Measurements from ENCODE around the gene PARD3. TPM values are rescaled to one million over a fixed set of nuclear protein-coding genes. Genes with fewer than 3 reads are reported as not detected.

PARD3 gene
- total RNA-seq, 1 experiment from 2014 or later, result not detected

DNA sequence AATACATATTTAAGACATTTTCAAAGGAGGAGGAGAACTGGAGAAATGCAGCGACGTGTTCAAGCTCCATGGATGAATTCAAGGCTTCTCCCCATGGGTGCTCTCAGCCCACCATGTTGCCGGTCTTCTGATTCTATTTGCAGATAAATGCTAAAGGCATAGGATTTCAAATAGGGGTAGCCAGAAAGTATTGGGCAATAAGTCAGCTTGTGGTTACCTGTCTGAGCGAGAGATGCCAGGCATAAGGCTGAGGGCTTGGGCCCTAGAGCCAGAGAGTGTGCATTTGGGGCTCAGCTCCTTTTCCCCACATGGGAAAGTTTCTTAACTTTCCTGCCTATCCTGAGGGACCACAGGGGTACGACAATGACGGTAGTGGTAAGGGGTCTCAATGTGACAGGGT is 180.0 kb downstream of the PARD3 start:
- Histone ChIP-seq H3K79me2 (ENCODE audit: low read length) (no peaks in the 10 kb centered on the region), H3K4me3 (ENCODE audit: low read length) (no peak overlapping the region), H3K4me1 (ENCODE audit: low read length) (no peaks in the 10 kb centered on the region), H3K36me3 (ENCODE audit: insufficient read depth, low read length) (no peaks in the 10 kb centered on the region), H3K9me3 (ENCODE audit: low read length) (no peaks in the 10 kb centered on the region), H3K4me2 (ENCODE audit: low read depth, low read length, poor library complexity, severe bottlenecking) (no peak overlapping the region), H3K27ac (ENCODE audit: low read length) (no peak overlapping the region), H3K27me3 (ENCODE audit: low read length) (no peaks in the 10 kb centered on the region), H4K20me1 (ENCODE audit: insufficient read depth, low read depth, low read length) (no peaks in the 10 kb centered on the region), H3K9me2 (replicated peaks; ENCODE audit: insufficient read depth, low read length) (no peaks in the 10 kb centered on the region), H3K9ac (ENCODE audit: low read length) (no peak overlapping the region), H2AFZ (ENCODE audit: low read length) (no peak overlapping the region)
- DNase-seq, result no peak

DNA sequence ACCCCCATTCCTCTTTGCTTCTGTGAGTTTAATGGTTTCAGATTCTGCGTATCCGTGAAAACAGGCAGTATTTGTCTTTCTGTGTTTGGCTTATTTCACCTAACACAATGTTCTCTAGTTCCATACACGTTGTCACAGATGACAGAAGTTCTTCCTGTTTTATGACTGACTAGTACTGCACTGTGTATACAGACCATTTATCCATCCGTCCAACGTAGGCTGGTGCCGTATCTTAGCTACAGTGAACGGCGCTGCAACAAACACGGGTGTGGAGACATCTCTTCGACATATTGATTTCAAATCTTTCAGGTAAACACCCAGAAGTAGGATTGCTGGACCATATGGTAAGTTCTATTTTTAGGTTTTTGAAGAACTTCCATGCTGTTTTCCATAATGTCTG is 181.7 kb downstream of the PARD3 start:
- Histone ChIP-seq H3K4me3 (ENCODE audit: low read length) (no peak overlapping the region), H3K4me2 (ENCODE audit: low read depth, low read length, poor library complexity, severe bottlenecking) (no peak overlapping the region), H3K36me3 (ENCODE audit: insufficient read depth, low read length) (no peaks in the 10 kb centered on the region), H3K27ac (ENCODE audit: low read length) (no peak overlapping the region), H3K9me3 (ENCODE audit: low read length) (no peaks in the 10 kb centered on the region), H3K27me3 (ENCODE audit: low read length) (no peaks in the 10 kb centered on the region), H3K79me2 (ENCODE audit: low read length) (no peaks in the 10 kb centered on the region), H3K4me1 (ENCODE audit: low read length) (no peaks in the 10 kb centered on the region), H4K20me1 (ENCODE audit: insufficient read depth, low read depth, low read length) (no peaks in the 10 kb centered on the region), H2AFZ (ENCODE audit: low read length) (no peak overlapping the region), H3K9ac (ENCODE audit: low read length) (no peak overlapping the region), H3K9me2 (replicated peaks; ENCODE audit: insufficient read depth, low read length) (no peaks in the 10 kb centered on the region)
- no peak for DNase-seq

DNA sequence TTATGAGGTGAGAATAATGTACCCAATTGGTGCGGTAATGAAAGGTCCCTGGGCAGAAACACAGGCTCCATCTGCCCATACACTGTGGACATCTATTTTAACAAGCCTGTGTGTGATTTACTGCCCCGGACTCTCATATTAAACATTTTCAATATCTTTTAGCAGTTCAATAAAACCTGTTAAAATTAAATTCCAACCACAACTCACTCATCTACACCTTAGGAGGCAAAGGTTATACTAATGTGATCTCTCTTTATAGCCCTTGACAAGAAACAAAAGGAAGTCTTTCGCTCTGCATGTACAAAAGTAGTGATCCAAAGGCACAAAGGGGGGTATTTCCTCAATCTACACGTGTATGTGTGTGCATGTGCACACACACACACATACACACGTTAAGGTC is 186.0 kb downstream of the PARD3 start:
- Histone ChIP-seq H3K4me1 (ENCODE audit: low read length) (no peaks in the 10 kb centered on the region), H3K9me3 (ENCODE audit: low read length) (no peaks in the 10 kb centered on the region), H3K79me2 (ENCODE audit: low read length) (no peaks in the 10 kb centered on the region), H4K20me1 (ENCODE audit: insufficient read depth, low read depth, low read length) (no peaks in the 10 kb centered on the region), H2AFZ (ENCODE audit: low read length) (no peak overlapping the region), H3K9ac (ENCODE audit: low read length) (no peak overlapping the region), H3K4me2 (ENCODE audit: low read depth, low read length, poor library complexity, severe bottlenecking) (no peak overlapping the region), H3K27me3 (ENCODE audit: low read length) (no peaks in the 10 kb centered on the region), H3K9me2 (replicated peaks; ENCODE audit: insufficient read depth, low read length) (no peaks in the 10 kb centered on the region), H3K36me3 (ENCODE audit: insufficient read depth, low read length) (no peaks in the 10 kb centered on the region), H3K27ac (ENCODE audit: low read length) (no peak overlapping the region), H3K4me3 (ENCODE audit: low read length) (no peak overlapping the region)
- DNase-seq, result no peak

DNA sequence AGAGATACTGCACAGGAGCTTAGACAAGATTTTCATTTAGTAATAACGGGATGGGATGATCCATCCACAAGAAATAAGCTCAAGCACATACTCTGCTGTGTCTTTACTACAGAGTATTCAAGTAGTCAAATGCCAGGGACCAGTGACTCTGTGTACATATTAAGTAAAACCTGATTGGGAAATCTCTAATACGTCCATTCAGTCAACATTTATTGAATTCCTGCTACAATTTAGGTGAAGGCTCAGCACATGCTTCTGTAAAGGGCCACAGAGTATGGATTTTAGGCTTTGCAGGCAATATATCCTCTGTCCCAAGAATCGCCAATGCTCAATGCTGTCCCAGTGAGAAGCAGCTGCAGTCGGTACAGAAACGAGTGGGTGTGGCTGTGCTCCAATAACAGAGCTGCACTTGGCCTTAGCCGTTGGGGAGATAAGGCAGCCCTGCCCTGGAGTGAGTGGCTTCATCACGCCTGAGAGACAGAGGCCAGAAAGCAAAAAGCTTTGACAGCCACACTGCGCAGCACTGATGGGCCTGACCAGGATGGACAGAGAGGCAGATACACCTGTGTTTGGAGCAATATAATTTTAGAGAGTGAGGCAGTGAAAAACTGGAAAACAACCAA is 186.8 kb downstream of the PARD3 start:
- no peaks in the 10 kb centered on the region for H3K79me2 ChIP-seq (ENCODE audit: low read length)
- no peaks in the 10 kb centered on the region for H4K20me1 ChIP-seq (ENCODE audit: insufficient read depth, low read depth, low read length)
- no peaks in the 10 kb centered on the region for H3K36me3 ChIP-seq (ENCODE audit: insufficient read depth, low read length)
- no peak overlapping the region for H2AFZ ChIP-seq (ENCODE audit: low read length)
- H3K9me2 ChIP-seq (replicated peaks; ENCODE audit: insufficient read depth, low read length), result no peaks in the 10 kb centered on the region
- H3K27me3 ChIP-seq (ENCODE audit: low read length), result no peaks in the 10 kb centered on the region
- no peaks in the 10 kb centered on the region for H3K4me1 ChIP-seq (ENCODE audit: low read length)
- no peak overlapping the region for H3K4me3 ChIP-seq (ENCODE audit: low read length)
- no peak for DNase-seq
- no peak overlapping the region for H3K27ac ChIP-seq (ENCODE audit: low read length)
- no peak overlapping the region for H3K4me2 ChIP-seq (ENCODE audit: low read depth, low read length, poor library complexity, severe bottlenecking)
- H3K9me3 ChIP-seq (ENCODE audit: low read length), result no peaks in the 10 kb centered on the region
- H3K9ac ChIP-seq (ENCODE audit: low read length), result no peak overlapping the region

DNA sequence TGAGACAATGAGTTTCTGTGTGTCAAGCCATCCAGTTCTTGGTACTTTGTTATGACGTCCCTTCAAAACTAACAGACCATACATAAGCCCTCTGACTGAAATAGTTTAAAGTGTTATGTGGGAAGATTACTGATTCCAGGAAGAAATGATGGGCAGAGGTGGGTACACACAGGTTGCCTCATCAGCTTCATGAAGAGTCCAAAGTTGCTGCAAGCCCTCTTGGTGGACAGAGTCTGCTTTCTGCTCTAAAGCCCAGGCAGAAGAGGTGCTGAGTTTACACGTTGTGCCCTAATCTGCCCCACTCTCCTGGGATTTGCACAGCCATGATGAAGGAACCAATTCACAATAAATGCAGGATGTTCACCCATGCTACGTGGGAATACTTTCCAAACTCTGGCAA is 187.4 kb downstream of the PARD3 start:
- Histone ChIP-seq H4K20me1 (ENCODE audit: insufficient read depth, low read depth, low read length) (no peaks in the 10 kb centered on the region), H3K9ac (ENCODE audit: low read length) (no peak overlapping the region), H3K27me3 (ENCODE audit: low read length) (no peaks in the 10 kb centered on the region), H3K9me2 (replicated peaks; ENCODE audit: insufficient read depth, low read length) (no peaks in the 10 kb centered on the region), H3K9me3 (ENCODE audit: low read length) (no peaks in the 10 kb centered on the region), H3K27ac (ENCODE audit: low read length) (no peak overlapping the region), H3K4me1 (ENCODE audit: low read length) (no peaks in the 10 kb centered on the region), H3K36me3 (ENCODE audit: insufficient read depth, low read length) (no peaks in the 10 kb centered on the region), H2AFZ (ENCODE audit: low read length) (no peak overlapping the region), H3K4me2 (ENCODE audit: low read depth, low read length, poor library complexity, severe bottlenecking) (no peak overlapping the region), H3K4me3 (ENCODE audit: low read length) (no peak overlapping the region), H3K79me2 (ENCODE audit: low read length) (no peaks in the 10 kb centered on the region)
- DNase-seq, result no peak

DNA sequence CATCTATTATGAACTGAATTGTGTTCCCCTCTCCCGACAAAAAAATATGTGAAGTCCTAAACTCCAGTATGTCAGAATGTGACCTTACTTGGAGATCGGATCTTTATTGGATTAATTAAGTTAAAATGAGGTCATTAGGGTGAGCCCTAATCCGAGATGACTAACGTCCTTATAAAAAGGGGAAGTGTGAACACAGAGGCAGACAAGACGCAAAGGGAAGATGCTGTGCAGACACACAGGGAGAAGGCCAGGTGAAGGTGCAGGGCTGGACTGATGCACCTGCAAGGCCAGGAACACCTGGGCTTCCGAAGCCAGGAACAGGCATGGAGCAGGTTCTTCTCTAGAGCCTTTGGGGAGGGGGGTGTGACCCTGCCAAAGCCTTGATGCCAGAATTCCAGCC is 187.8 kb downstream of the PARD3 start:
- no peaks in the 10 kb centered on the region for H3K9me2 ChIP-seq (replicated peaks; ENCODE audit: insufficient read depth, low read length)
- H3K4me3 ChIP-seq (ENCODE audit: low read length), result no peak overlapping the region
- peak; percentile 54 for DNase-seq

DNA sequence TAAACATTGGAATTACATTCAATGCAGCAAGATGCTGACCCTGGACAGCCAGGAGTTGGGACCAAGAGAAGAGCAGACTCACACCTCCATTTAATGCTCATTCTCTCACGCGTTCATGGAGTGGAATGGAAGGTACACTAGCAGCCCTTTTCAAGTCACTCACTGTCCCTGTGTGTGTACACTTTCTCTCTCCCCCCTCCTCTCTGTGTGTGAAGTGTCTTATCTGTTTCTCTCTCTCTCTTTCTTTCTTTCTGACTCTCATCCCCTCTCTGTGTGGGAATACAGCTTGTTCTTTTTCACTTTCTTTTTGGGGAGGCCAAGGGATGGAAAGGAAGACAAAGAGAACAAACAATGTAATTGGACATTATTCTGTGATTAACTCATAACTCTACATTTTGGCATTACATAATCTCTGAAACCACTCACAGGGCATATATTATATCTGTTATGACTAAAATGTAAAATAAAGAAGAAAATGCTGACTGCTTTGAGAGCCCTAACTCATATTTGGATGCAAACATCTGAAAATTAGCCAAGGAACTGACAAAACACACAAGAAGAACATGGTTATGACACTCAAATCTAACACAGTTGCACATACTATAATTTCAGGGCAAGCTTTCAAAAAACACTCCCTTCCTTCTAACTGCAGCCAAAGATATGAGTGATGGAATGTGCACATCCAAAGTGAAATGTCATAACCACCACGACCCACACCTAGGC is 188.8 kb downstream of the PARD3 start:
- Histone ChIP-seq H3K4me1 (ENCODE audit: low read length) (no peaks in the 10 kb centered on the region), H3K27me3 (ENCODE audit: low read length) (no peaks in the 10 kb centered on the region), H3K4me3 (ENCODE audit: low read length) (no peak overlapping the region), H3K9ac (ENCODE audit: low read length) (no peak overlapping the region), H2AFZ (ENCODE audit: low read length) (no peak overlapping the region), H3K79me2 (ENCODE audit: low read length) (no peaks in the 10 kb centered on the region), H3K9me2 (replicated peaks; ENCODE audit: insufficient read depth, low read length) (no peaks in the 10 kb centered on the region), H3K4me2 (ENCODE audit: low read depth, low read length, poor library complexity, severe bottlenecking) (no peak overlapping the region), H3K27ac (ENCODE audit: low read length) (no peak overlapping the region), H3K36me3 (ENCODE audit: insufficient read depth, low read length) (no peaks in the 10 kb centered on the region), H3K9me3 (ENCODE audit: low read length) (no peaks in the 10 kb centered on the region), H4K20me1 (ENCODE audit: insufficient read depth, low read depth, low read length) (no peaks in the 10 kb centered on the region)
- DNase-seq, result no peak

More for the DNA sequence above, 187.8 kb downstream of the PARD3 start:
- Histone ChIP-seq H2AFZ (ENCODE audit: low read length) (no peak overlapping the region), H4K20me1 (ENCODE audit: insufficient read depth, low read depth, low read length) (no peaks in the 10 kb centered on the region), H3K4me2 (ENCODE audit: low read depth, low read length, poor library complexity, severe bottlenecking) (no peak overlapping the region), H3K4me1 (ENCODE audit: low read length) (no peaks in the 10 kb centered on the region), H3K79me2 (ENCODE audit: low read length) (no peaks in the 10 kb centered on the region), H3K27ac (ENCODE audit: low read length) (no peak overlapping the region), H3K36me3 (ENCODE audit: insufficient read depth, low read length) (no peaks in the 10 kb centered on the region), H3K9ac (ENCODE audit: low read length) (no peak overlapping the region), H3K9me3 (ENCODE audit: low read length) (no peaks in the 10 kb centered on the region), H3K27me3 (ENCODE audit: low read length) (no peaks in the 10 kb centered on the region)

DNA sequence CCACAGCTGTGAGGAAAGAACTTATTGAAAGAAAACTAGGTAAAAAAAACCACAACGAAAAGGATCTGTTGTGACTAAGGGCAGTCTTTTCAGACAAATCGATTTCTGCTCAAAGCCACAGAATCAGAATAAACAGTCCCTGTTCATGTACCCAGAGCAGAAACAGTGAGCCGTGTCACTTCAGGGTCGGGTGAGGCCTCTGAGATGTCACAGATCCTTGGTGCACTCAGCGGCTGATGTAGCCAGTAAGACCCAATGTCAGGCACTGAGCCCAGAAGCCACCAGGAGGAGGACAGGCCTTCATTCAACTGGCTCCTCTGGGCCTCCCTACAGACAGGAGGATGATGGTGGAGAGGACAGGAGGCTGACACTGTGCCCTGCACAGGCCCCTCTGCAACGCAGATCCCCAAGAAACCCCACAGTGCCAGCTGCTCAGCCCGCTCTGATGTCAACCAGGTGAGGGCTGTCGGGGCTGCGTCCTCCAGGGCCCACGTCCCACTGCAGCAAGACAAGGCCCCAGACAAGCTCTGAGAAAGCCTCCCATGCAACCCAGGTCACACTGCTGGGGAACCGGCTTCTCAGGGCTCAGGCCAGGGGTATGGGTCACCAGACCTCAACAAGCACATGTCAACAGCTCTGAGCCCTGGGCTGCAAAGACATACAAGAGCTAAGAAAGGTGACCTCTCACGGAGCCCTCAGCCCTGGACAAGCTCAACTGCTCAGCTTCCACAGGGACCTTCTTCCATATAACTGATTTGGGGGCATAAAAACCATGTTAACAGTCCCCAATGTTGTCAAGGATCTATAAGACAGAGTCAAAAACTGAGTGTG is 190.6 kb downstream of the PARD3 start:
- Histone ChIP-seq H3K9me3 (ENCODE audit: low read length) (no peaks in the 10 kb centered on the region), H3K4me1 (ENCODE audit: low read length) (no peaks in the 10 kb centered on the region), H3K79me2 (ENCODE audit: low read length) (no peaks in the 10 kb centered on the region), H3K27me3 (ENCODE audit: low read length) (no peaks in the 10 kb centered on the region), H3K9ac (ENCODE audit: low read length) (no peak overlapping the region), H3K9me2 (replicated peaks; ENCODE audit: insufficient read depth, low read length) (no peaks in the 10 kb centered on the region), H4K20me1 (ENCODE audit: insufficient read depth, low read depth, low read length) (no peaks in the 10 kb centered on the region), H3K36me3 (ENCODE audit: insufficient read depth, low read length) (no peaks in the 10 kb centered on the region), H3K4me3 (ENCODE audit: low read length) (no peak overlapping the region), H3K4me2 (ENCODE audit: low read depth, low read length, poor library complexity, severe bottlenecking) (no peak overlapping the region), H2AFZ (ENCODE audit: low read length) (no peak overlapping the region), H3K27ac (ENCODE audit: low read length) (no peak overlapping the region)
- no peak for DNase-seq
